Activated T-cell treated with anti-CD3 and anti-CD28 coated beads for 1 hour (primary cell): Measurements from ENCODE around the gene CACNA1D.

Source experiments
- DNase-seq: peaks from one replicate; pipeline ENCODE4 v3.0.0-alpha.2; 2020; ENCODE audit warnings: low read depth

CACNA1D gene

GRCh38 chr3:53790470-53790869 is 296.1 kb downstream of the CACNA1D start:
- DNase-seq, result no peak

DNA sequence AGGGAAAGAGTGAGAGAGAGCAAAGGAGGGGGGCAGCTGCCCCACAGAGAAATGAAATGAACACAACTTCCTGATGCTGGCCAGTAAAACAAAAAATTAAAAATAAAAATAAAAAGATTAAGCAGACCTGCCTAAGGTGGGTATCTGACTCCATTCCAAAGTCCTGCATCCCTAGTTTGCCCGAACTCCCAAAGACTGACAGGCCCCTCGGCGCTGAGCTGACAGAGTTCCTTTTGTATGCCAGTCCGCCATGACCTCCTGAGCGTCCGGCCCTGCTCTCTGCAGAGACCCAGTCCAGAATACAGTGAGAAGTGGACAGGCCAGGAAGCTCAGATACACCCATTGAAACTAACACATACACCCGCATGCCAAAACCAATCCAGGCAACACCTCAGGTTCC is 296.9 kb downstream of the CACNA1D start:
- DNase-seq, result no peak

DNA sequence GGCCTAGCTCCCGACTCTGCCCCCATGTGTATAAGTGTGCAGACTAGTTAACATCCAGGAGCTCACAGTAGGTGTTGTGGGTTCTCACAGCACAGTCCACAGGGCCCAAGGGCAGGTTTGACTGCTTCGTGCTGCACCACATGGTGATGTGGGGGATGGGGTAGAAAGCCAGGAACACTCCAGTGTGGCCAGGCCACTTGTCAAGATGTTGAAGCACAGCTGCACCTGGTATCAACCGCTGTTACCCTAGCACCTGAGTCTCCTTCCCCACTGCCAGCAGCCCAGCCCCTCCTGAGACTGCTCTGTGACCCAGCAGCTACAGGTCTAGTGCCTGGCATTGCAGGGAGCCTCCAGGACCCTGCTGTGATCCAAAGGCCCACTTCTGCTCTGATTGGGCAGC is 298.5 kb downstream of the CACNA1D start:
- DNase-seq, result no peak

- DNase-seq, result no peak
Measured at GRCh38 chr3:53794597-53794996, 300.2 kb downstream of the CACNA1D start.

DNA sequence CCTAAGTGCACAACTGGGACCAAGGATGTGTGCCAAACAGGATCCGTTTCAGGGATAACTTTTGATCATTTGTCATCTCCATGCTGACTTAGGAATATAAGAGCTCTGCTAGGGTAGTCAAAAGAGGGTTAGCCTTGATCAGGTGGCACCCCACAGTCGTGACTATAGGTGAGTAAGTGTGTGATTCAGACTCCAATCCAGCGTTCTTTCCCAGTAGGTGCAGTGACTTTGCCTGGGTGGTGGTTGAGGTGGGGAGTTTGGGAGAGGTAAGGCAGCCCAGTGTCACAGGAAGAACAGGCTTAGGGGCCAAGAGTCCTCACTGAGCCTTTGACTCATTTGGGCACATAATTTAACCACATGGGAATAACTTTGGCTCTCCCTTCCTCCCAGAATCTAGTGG is 300.8 kb downstream of the CACNA1D start:
- no peak for DNase-seq

- DNase-seq, result no peak
Measured at GRCh38 chr3:53795789-53796560, 301.6 kb downstream of the CACNA1D start.

DNA sequence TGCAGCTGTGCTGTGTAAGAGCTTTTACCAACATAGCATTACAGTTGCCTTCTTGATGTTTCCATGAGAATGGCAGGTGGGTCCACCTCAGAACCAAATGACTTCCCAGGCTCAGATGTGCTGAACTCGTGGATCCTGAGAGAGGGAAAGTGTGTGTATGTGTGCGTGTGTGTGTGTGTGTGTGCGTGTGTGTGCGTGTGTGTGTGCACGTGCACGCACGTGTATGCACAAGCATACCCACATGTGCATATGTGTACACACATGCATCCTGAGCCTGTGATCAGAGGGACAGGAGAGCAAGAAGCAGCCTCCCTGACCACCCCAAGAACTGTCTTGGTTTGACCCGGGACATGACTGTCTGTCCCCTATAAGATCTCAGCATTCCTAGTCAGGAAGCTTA is 303.7 kb downstream of the CACNA1D start:
- no peak for DNase-seq

DNA sequence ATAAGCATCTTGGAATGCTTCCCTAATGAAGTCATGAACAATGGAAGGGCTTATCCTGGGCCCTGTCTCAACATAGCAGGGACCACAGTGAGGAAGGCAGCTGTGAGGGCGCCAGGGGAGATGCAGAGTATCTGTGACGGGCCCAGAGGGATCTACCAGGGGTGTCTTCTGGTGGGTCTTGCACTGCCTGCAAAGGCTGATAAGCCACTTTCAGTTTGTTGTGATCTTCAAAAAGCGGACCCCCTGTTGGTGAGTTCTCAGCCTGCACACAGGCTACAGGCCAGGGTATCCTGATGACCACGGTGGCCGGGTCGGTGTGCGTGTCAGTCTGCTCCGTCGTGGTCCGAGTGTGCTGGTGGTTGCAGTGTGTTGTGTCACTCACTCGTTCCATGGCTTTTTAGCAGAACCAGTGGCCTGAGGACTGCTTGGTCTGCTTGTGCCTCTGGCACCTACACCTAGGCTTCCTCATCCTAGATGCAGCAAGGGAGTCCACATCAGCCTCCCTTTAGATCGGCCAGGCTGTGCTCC is 305.0 kb downstream of the CACNA1D start:
- DNase-seq, result no peak

GRCh38 chr3:53800041-53800906 is 305.9 kb downstream of the CACNA1D start:
- no peak for DNase-seq

- DNase-seq, result no peak
Measured at GRCh38 chr3:53801319-53801718, 306.9 kb downstream of the CACNA1D start.

DNA sequence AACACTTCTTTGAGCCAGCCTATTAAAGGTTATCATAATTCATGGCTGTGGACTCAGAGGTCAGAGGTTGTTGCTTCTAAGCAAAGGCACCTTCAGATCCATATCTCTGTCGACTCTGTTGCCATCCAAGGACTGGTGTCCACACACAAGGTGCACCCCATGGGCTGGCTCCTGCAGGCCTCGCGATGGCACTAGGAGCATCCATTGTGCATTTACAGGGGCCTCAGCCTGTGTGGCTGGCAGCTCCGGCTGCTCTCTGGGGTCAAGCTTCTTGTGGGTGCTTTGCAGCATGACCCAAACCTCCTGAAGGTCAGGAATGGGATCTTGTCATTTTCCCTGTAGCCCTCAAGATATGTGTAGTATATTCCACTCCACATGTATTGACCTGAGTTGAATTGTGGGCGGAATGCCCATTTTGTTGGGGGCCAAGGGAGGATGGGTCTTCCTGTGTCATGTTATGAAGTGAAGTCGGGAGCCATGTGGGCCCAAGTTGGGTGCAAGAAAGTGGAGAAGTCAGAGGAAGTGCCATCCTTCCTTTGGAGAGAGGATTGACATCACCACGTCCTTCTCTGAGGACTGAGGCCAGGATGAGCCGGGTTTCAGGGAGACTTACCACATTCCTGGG is 308.0 kb downstream of the CACNA1D start:
- DNase-seq, result no peak

- DNase-seq, result no peak
Measured at GRCh38 chr3:53803124-53803815, 308.9 kb downstream of the CACNA1D start.

- no peak for DNase-seq
Measured at GRCh38 chr3:53803816-53804695, 309.6 kb downstream of the CACNA1D start.

GRCh38 chr3:53804697-53805462 is 310.5 kb downstream of the CACNA1D start:
- no peak for DNase-seq

GRCh38 chr3:53805463-53806159 is 311.2 kb downstream of the CACNA1D start:
- no peak for DNase-seq

DNA sequence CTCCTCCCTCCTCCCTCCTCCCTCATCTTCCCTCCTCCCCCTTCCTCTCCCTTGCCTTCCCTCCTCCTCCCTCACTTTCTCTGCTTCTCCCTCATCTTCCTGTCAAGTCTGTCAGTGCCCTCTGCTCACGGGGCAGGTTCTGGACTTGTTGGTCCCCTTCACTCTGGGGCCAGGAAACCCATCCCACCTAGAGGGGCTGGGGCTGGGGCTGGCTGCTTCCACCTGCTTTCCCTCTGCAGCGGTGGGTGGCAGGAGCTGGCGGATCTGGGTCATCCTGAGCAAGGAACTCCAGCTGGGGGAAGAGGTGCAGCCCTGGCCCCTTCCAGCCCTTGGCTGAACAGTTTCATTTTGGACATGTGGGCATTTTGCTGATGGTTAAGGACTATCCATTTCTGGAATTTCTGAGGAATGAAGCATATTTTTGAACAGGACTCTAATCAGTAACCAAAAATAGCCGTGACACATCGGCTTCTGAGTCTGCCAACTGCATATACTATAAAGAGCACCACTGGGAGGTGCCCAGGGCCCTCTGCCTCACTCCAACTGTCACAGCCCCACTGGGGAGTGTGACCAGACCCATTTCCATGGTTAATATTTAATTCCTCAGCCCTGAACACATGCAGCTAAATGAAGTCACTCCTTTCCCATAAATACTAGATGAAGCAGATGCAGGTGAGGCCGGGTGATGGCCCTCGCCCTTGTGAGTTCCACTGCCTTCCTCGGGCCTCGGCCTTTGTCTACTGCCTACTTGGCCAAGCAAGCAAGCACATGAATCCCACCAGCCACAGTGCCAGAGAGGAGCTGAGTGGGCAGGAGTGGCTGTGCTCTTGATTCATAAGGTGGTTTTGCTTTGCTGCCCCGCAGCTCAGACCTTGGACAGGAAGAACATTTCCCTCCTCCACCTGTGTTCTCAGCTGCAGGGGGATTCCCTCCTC is 312.0 kb downstream of the CACNA1D start:
- no peak for DNase-seq

GRCh38 chr3:53807117-53807810 is 312.9 kb downstream of the CACNA1D start:
- no peak for DNase-seq

- DNase-seq, result no peak
Measured at GRCh38 chr3:53808496-53808895, 314.1 kb downstream of the CACNA1D start.
